ENCODE measurements around the gene PRKCZ.
A peak's percentile ranks its signal among the peaks of the same experiment; 100 is the strongest.

The PRKCZ gene

DNA sequence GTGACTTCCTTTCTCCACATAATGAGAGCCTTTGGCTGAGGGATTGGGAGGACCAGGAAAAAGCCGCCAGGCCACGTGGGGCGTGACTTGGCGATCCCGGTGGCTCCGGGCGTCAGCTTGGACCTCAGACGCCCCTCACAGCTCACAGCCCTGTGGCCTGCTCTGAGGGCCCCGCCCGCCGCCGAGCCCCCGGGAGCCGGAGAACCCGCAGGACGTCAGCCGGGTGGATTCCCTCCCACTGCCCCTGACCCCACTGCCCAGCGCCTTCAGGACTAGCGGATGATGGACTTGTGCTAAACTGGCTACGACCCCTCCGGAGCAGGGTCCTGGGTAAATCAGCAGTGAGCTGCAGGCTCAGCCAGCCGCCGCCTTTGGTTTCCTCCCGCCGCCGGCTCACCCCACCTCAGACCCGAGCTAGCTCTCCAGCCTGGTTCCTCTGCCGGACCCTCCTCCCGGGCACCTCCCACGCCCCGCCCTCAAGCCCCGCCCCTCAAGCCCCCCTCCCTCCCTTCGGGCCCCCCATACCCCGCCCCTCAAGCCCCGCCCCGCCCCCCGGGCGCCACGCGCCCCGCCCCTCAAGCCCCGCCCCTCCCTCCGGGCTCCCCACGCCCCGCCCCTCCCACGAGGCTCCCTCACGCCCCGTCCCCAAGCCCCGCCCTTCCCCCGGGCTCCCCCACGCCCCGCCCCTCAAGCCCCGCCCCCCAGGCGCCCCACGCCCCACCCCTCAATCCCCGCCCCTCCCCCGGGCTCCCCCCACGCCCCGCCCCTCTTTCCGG, 154.4 kb downstream of the PRKCZ start:
- TF ChIP-seq, protein P1, sequence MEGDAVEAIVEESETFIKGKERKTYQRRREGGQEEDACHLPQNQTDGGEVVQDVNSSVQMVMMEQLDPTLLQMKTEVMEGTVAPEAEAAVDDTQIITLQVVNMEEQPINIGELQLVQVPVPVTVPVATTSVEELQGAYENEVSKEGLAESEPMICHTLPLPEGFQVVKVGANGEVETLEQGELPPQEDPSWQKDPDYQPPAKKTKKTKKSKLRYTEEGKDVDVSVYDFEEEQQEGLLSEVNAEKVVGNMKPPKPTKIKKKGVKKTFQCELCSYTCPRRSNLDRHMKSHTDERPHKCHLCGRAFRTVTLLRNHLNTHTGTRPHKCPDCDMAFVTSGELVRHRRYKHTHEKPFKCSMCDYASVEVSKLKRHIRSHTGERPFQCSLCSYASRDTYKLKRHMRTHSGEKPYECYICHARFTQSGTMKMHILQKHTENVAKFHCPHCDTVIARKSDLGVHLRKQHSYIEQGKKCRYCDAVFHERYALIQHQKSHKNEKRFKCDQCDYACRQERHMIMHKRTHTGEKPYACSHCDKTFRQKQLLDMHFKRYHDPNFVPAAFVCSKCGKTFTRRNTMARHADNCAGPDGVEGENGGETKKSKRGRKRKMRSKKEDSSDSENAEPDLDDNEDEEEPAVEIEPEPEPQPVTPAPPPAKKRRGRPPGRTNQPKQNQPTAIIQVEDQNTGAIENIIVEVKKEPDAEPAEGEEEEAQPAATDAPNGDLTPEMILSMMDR (IDR thresholded peaks at IDR 0.05; ENCODE audit: low read length, missing control alignments) = no peak
- H3K4me3 ChIP-seq (replicated peaks; ENCODE audit: low read depth, low read length) = peak overlapping the region; percentile 58
- peak; percentile 82 for DNase-seq (ENCODE audit: low read depth)

DNA sequence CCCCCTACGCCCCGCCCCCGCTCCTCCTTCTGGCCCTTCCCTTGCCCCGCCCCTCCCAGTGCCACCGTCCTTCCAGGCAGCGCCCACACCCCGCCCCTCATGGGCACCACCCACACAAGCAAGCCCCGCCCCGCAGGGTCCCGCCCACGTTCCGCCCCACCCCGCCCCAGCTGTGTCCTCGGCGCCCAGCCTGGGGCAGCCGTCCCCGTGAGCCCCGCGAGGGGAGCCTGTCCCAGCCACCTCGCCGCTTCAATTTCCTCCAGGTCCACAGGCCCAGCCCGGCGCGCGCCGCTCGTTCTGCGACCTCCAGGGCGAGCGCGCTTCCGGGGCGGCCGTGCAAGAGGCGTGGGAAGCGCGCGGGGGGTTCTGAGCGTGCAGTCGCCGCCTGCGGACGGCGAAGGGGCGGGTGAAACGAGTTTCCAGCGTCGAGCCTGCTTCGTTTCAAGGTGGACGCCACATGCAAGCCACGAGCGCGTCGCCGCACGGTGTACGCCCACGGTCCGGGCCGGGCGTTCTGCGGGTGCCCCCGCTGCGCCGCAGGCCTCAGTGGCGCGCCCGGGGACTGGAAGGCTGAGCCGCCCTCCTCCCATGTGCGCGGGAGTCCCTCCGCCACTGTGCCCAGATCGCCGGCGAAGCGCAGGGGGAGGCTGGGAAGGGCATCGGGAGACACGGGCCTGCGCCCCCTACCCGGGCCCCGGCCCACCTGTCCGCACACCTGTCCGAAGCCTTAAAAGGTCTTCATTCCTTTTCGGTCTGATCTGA, 155.2 kb downstream of the PRKCZ start:
- peak; percentile 96 for DNase-seq (ENCODE audit: low read depth)
- peak overlapping the region; percentile 37 for H3K4me3 ChIP-seq (replicated peaks; ENCODE audit: low read depth, low read length)
- TF ChIP-seq, protein P1 (IDR thresholded peaks at IDR 0.05; ENCODE audit: low read length, missing control alignments) = no peak

DNA sequence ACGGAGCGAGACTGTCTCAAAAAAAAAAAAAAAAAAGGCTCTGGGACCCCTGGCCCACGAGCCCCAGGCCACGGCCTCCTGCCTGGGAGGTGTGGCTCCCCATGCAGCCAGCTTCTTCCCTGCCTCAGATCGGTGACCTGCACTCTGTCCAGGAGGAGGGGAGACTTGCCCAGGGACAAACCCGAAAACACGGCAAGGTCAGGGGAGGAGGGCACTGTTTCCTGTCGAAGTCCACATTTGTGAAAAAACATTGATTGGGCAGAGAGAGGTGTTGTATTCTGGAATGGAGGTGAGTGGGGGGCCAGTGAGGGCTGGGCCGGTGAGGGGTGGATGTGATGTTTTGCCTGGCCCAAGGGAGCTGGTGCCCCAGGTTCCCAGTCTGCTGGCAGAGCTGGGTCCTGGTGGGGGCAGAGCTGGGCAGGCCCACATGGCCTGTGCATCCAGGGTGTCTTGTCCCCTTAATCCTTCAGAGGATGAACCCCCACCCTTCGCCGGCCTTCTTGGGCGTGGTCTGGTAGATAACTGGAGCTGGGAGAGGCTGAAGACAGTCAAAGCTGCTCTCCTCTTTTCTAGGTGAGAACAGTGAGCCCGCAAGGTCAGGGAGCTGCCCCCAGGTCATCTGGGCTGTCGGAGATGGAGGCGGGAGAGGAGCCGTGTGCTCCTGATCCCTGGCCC, 156.7 kb downstream of the PRKCZ start:
- H3K4me3 ChIP-seq (replicated peaks; ENCODE audit: low read depth, low read length) = peak overlapping the region; percentile 30
- no peak for DNase-seq (ENCODE audit: low read depth)
- TF ChIP-seq, protein P1 (IDR thresholded peaks at IDR 0.05; ENCODE audit: low read length, missing control alignments) = no peak

DNA sequence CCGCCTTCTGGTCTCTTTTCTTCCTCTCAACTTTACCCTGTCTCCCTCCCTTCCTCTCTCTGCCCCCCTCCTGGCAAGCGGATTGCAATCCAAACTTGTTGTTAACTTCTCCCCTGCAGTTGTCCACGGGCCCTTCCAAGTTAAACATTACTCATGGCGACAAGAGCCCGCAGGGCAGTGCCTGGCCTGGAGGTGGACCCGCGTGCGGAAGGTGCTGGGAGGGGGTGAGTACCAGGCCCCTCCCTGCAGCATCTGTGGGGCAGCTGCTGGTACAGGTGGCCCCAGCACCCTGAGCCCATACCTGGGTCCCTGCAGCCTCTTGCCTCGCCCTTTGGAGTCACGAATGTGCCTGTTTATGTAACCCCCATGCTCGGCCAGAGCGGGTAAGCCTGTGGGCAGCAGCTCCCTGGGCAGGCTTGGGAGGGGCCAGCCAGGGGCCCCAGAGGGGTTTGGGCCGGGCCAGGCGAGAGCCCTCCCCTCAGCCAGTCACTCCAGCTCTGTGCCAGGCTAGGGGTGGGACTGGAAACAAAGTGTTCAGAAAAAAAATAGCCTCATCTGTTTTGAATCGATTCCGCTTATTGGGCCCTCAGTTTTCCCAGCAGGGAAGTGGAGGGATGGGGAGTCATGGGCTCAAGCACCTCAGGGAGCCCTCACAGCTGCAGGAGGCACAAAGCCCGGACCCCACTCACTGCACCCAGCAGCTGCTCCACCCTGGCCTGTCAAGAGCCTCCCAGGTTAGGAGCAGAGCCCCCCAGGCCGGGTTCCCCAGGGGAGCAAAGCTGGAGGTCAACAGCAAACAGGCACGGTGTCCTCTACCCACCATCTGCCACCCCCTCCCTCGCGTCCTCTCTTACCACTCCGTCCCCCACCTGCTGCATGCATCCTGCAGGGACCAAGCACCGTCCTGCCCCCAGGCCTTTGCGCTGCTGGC, 158.4 kb downstream of the PRKCZ start:
- H3K4me3 ChIP-seq (replicated peaks; ENCODE audit: low read depth, low read length) = no peak overlapping the region
- peak; percentile 82 for DNase-seq (ENCODE audit: low read depth)
- TF ChIP-seq, protein P1 (IDR thresholded peaks at IDR 0.05; ENCODE audit: low read length, missing control alignments) = no peak

DNA sequence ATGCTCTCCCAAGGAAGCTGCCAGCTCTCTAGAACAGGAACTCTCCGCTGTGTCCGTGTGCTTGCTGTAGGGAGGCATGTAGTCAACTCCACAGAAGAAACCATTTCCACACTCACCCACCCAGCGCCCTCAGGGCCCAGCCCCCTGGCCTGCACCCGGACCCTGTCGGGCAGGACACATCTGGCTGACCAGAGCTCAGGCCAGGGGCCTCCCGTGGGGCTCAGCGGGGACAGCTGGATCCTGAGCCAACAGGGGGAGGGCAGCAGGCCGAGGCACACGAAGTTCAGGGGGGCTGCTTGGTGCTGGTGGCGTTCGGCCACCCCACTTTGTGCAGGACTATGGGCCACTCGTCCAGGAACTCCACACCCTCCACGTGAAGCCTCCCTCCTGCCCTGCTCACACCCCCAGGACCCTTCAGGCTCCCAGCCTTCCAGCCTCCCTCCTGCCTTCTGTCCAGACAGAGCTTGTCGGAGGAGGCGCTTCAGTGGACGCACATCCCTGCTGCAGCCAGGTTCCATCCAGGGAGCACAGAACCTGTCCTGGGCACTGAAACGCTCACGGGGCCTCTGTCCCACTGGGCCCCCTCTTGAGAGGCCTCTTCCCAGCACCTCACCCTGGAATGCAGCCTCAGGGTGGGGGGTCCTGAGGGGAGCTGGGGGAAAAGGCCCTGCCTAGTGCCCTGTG, 159.3 kb downstream of the PRKCZ start:
- H3K4me3 ChIP-seq (replicated peaks; ENCODE audit: low read depth, low read length) = no peak overlapping the region
- DNase-seq (ENCODE audit: low read depth) = no peak
- TF ChIP-seq, protein P1 (IDR thresholded peaks at IDR 0.05; ENCODE audit: low read length, missing control alignments) = no peak
